HG02763 (cell line): ENCODE data around the gene ALDH1A3.

Experiments
- ATAC-seq: cut with Tn5 transposase; IDR thresholded peaks from one replicate; pipeline ENCODE4 v1.9.1; 2021; ENCODE audit warnings: mild to moderate bottlenecking, moderate library complexity; ENCODE audit not compliant: unreplicated experiment

Gene ALDH1A3

GRCh38 chr15:100858294-100858693, 21.3 kb upstream of the ALDH1A3 start:
- ATAC-seq, result no peak

- no peak for ATAC-seq
Observed at GRCh38 chr15:100859970-100860828, 19.4 kb upstream of the ALDH1A3 start.

GRCh38 chr15:100860829-100861510, 18.7 kb upstream of the ALDH1A3 start:
- ATAC-seq, result no peak

GRCh38 chr15:100861511-100861991, 18.1 kb upstream of the ALDH1A3 start:
- no peak for ATAC-seq

- ATAC-seq, result no peak
Observed at GRCh38 chr15:100862162-100862561, 17.5 kb upstream of the ALDH1A3 start.

GRCh38 chr15:100863075-100863795, 16.4 kb upstream of the ALDH1A3 start:
- ATAC-seq, result no peak

- no peak for ATAC-seq
Observed at GRCh38 chr15:100863796-100864267, 15.8 kb upstream of the ALDH1A3 start.

GRCh38 chr15:100866386-100867330, 13.0 kb upstream of the ALDH1A3 start:
- no peak for ATAC-seq

- ATAC-seq, result no peak
Observed at GRCh38 chr15:100867433-100867832, 12.2 kb upstream of the ALDH1A3 start.

- ATAC-seq, result no peak
Observed at GRCh38 chr15:100869151-100869999, 10.3 kb upstream of the ALDH1A3 start.

GRCh38 chr15:100873029-100873677, 6.5 kb upstream of the ALDH1A3 start:
- no peak for ATAC-seq

- ATAC-seq, result no peak
Observed at GRCh38 chr15:100875495-100875894, 4.1 kb upstream of the ALDH1A3 start.

GRCh38 chr15:100875976-100876375, 3.7 kb upstream of the ALDH1A3 start:
- no peak for ATAC-seq

- ATAC-seq, result no peak
Observed at GRCh38 chr15:100877551-100877950, 2.1 kb upstream of the ALDH1A3 start.

- no peak for ATAC-seq
Observed at GRCh38 chr15:100878130-100878529, 1.5 kb upstream of the ALDH1A3 start.

- ATAC-seq, result no peak
Observed at GRCh38 chr15:100878648-100879047, 983 bp upstream of the ALDH1A3 start.

GRCh38 chr15:100879061-100879463, 569 bp upstream of the ALDH1A3 start:
- no peak for ATAC-seq

GRCh38 chr15:100880139-100880896, 687 bp downstream of the ALDH1A3 start:
- ATAC-seq, result no peak
